GM12878 (cell line): Measurements from ENCODE around the gene SMPD3. TPM values are rescaled to one million over a fixed set of nuclear protein-coding genes. Genes with fewer than 3 reads are reported as not detected.

Experiments
- ATAC-seq: fragments of 200-7000 bp; cut with Tn5 transposase; 3 replicates; pipeline ENCODE4 v1.9.1; 2020; ENCODE audit warnings: mild to moderate bottlenecking, moderate library complexity
- BruUV-seq: library from RNA; stranded (reverse); fragments of 400-500 nt; replicated peaks from 2 replicates; lab custom pipeline; 2021; lab: Mats Ljungman, UMichigan
- CTCF ChIA-PET: fragments of 300-600 bp; sonication (Branson Sonifier 250); formaldehyde crosslinking; extraction: SDS; loops from one replicate; lab custom pipeline; 2021; ENCODE audit warnings: inconsistent platforms; lab: Yijun Ruan, JAX
- POLR2A ChIA-PET: fragments of 350-600 bp; formaldehyde crosslinking; extraction: SDS; loops from one replicate; lab custom pipeline; 2021; ENCODE audit warnings: inconsistent platforms; lab: Charles Lee
- RAD21 ChIA-PET: fragments of 300-600 bp; sonication (Branson Sonifier 250); formaldehyde crosslinking; loops from one replicate; lab custom pipeline; 2023; ENCODE audit warnings: antibody characterized with exemption; ENCODE audit not compliant: unreplicated experiment; lab: Charles Lee
- SMC1A ChIA-PET: fragments of 300-600 bp; sonication (Branson Sonifier 250); formaldehyde crosslinking; loops from one replicate; lab custom pipeline; 2023; ENCODE audit not compliant: unreplicated experiment, uncharacterized antibody; lab: Charles Lee
- DNase-seq: peaks from one replicate; pipeline ENCODE4 v3.0.0-alpha.2; 2011; ENCODE audit warnings: low read depth, low spot score
- FAIRE-seq: peaks from 3 replicates; lab custom pipeline; 2011; peaks lifted over from hg19 to GRCh38; lab: Jason Lieb, UNC
- H2AFZ ChIP-seq: 2 replicates; pipeline ENCODE4 v1.6.0; 2011; ENCODE audit warnings: low read depth, low read length, control low read depth; ENCODE audit not compliant: control insufficient read depth
- H3K27ac ChIP-seq: 2 replicates; pipeline ENCODE4 v1.5.1; 2011; ENCODE audit warnings: control low read depth; ENCODE audit not compliant: control insufficient read depth, insufficient read depth
- H3K27me3 ChIP-seq, 2 experiments: replicated peaks in 1 of 2; 2 replicates each; pipeline versions ENCODE4 v1.6.0 to v1.6.1; 2011; ENCODE audit warnings: low read length in 1 of 2; ENCODE audit not compliant: control insufficient read depth in 2 of 2, insufficient read depth in 2 of 2
- H3K36me3 ChIP-seq, 2 experiments: 2 replicates each; pipeline ENCODE4 v1.5.1; 2011; ENCODE audit warnings: low read length in 1 of 2; ENCODE audit not compliant: control insufficient read depth in 2 of 2, insufficient read depth in 2 of 2
- H3K4me1 ChIP-seq: 2 replicates; pipeline ENCODE4 v1.6.1; 2011; ENCODE audit warnings: mild to moderate bottlenecking, low read length, moderate library complexity, mixed read lengths; ENCODE audit not compliant: control insufficient read depth, insufficient read depth
- H3K4me2 ChIP-seq: 2 replicates; pipeline ENCODE4 v1.6.0; 2011; ENCODE audit warnings: control low read depth; ENCODE audit not compliant: control insufficient read depth, insufficient read depth
- H3K4me3 ChIP-seq: fragments of 200-600 bp; sonication (generic); 2 replicates; pipeline ENCODE4 v1.5.1; 2016
- H3K79me2 ChIP-seq: 2 replicates; pipeline ENCODE4 v1.6.0; 2011; ENCODE audit warnings: low read length; ENCODE audit not compliant: control insufficient read depth, insufficient read depth
- H3K9ac ChIP-seq: 2 replicates; pipeline ENCODE4 v1.8.0; 2011; ENCODE audit warnings: low read length, control low read depth, mixed read lengths; ENCODE audit not compliant: control insufficient read depth, insufficient read depth
- H3K9me3 ChIP-seq: replicated peaks from 3 replicates; pipeline ENCODE4 v1.5.1; 2011; ENCODE audit warnings: mild to moderate bottlenecking, low read length; ENCODE audit not compliant: control insufficient read depth, insufficient read depth
- H4K20me1 ChIP-seq: 2 replicates; pipeline ENCODE4 v1.6.0; 2011; ENCODE audit not compliant: control insufficient read depth, insufficient read depth
- ATF7 ChIP-seq: fragments of 450-650 bp; IDR thresholded peaks from 2 replicates; pipeline ENCODE4 v1.6.1; 2016; ENCODE audit warnings: low read depth, mild to moderate bottlenecking
- ETV6 ChIP-seq, 2 experiments: fragments of 450-650 bp in 1 of 2; IDR thresholded peaks in 1 of 2; conservative IDR thresholded peaks in 1 of 2; 2 replicates each; pipeline ENCODE4 v1.6.1; 2014; ENCODE audit warnings: antibody characterized with exemption in 1 of 2, borderline replicate concordance in 1 of 2, low read depth in 1 of 2, mild to moderate bottlenecking in 1 of 2, moderate library complexity in 1 of 2
- EZH2 ChIP-seq: IDR thresholded peaks from 2 replicates; pipeline ENCODE4 v1.6.1; 2012; ENCODE audit warnings: low read depth, mild to moderate bottlenecking, control low read depth, inconsistent platforms, low read length, borderline replicate concordance; ENCODE audit not compliant: control insufficient read depth
- FOS ChIP-seq: IDR thresholded peaks from 3 replicates; pipeline ENCODE4 v1.6.1; 2011; ENCODE audit warnings: borderline replicate concordance; ENCODE audit not compliant: insufficient read length; ENCODE audit errors: extremely low read depth
- NFIC ChIP-seq: IDR thresholded peaks from 2 replicates; pipeline ENCODE4 v1.6.1; 2012; ENCODE audit warnings: low read depth, mild to moderate bottlenecking, inconsistent platforms, low read length, moderate library complexity
- NR2C1 ChIP-seq: fragments of 450-650 bp; IDR thresholded peaks from 2 replicates; pipeline ENCODE4 v1.6.1; 2017; ENCODE audit warnings: antibody characterized with exemption, mild to moderate bottlenecking, moderate library complexity
- RELA ChIP-seq: fragments of 450-650 bp; IDR thresholded peaks from 2 replicates; pipeline ENCODE4 v1.8.0; 2014; ENCODE audit warnings: borderline replicate concordance; ENCODE audit not compliant: partially characterized antibody
- SIN3A ChIP-seq: IDR thresholded peaks from 2 replicates; pipeline ENCODE4 v1.6.1; 2012; ENCODE audit warnings: low read depth, low read length, improper control_type of control experiment
- SIX5 ChIP-seq: IDR thresholded peaks from 2 replicates; pipeline ENCODE4 v1.6.1; 2011; ENCODE audit warnings: mild to moderate bottlenecking, low read depth, low read length, moderate library complexity; ENCODE audit not compliant: severe bottlenecking
- SMC3 ChIP-seq: IDR thresholded peaks from 2 replicates; pipeline ENCODE4 v1.6.1; 2011; ENCODE audit warnings: low read length, improper control_type of control experiment, borderline replicate concordance
- SRF ChIP-seq, 2 experiments: IDR thresholded peaks; 2 replicates each; pipeline ENCODE4 v1.6.1; 2011; ENCODE audit warnings: low read depth in 2 of 2, low read length in 2 of 2, mild to moderate bottlenecking in 1 of 2, moderate library complexity in 1 of 2
- STAT3 ChIP-seq: IDR thresholded peaks from 2 replicates; pipeline ENCODE4 v1.6.1; 2011; ENCODE audit warnings: low read depth, low read length, improper control_type of control experiment
- YY1 ChIP-seq: IDR thresholded peaks from 2 replicates; pipeline ENCODE4 v1.6.1; 2011; ENCODE audit warnings: low read depth, mild to moderate bottlenecking, low read length
- WGBS: methylation state at CpG from one replicate; pipeline ENCODE4 v1.1.6; 2016; ENCODE audit warnings: low lambda C conversion rate; ENCODE audit not compliant: insufficient replicate concordance, insufficient coverage; ENCODE audit errors: missing lambda C conversion rate; 5-methylcytosine and 5-hydroxymethylcytosine counted together
- in situ Hi-C: fragments of 300-500 bp; cut with MboI; formaldehyde crosslinking; loops from 9 replicates; pipeline ENCODE4 v1.14.3; 2018; ENCODE audit warnings: mixed read lengths
- intact Hi-C: fragments of 100-400 bp; cut with micrococcal nuclease; formaldehyde crosslinking; loops from one replicate; pipeline ENCODE4 v1.14.2; 2022; ENCODE audit not compliant: unreplicated experiment
- polyA plus RNA-seq, 11 experiments: library from polyadenylated mRNA; depleted of rRNA in 4 of 11; unstranded in 6 of 11; stranded (reverse) in 5 of 11; fragments of >200 nt; fragmentation: Nextera tagmentation in 4 of 11; fragmentation: Illumina TruSeq in 1 of 11; extraction: Ambion mirVana in 4 of 11; extraction: Trizol in 1 of 11; gene quantifications; 1 replicate in 1 of 11; 2 replicates in 10 of 11; pipeline versions ENCODE4 v1.2.1 to v1.2.3, GENCODE V29; 2011 to 2016; ENCODE audit warnings: inconsistent platforms in 2 of 11, missing spikeins in 2 of 11, low read depth in 1 of 11
- total RNA-seq, 4 experiments: library from RNA; depleted of rRNA in 3 of 4; stranded (reverse); fragments of >200 nt in 3 of 4; fragmentation: Illumina TruSeq in 1 of 4; extraction: Trizol in 1 of 4; gene quantifications; 2 replicates each; pipeline versions ENCODE4 v1.2.1 to v1.2.3, GENCODE V29; 2013 to 2021
- TF ChIP-seq, protein P1 (sequence below): fragments of 450-650 bp; IDR thresholded peaks from 2 replicates; pipeline ENCODE4 v1.6.1; 2018; ENCODE audit warnings: borderline replicate concordance, mild to moderate bottlenecking; ENCODE audit not compliant: partially characterized antibody
- TF ChIP-seq, protein P2 (sequence below): fragments of 450-650 bp; IDR thresholded peaks from 2 replicates; pipeline ENCODE4 v1.6.1; 2017; ENCODE audit warnings: mild to moderate bottlenecking, low read depth, inconsistent platforms; ENCODE audit not compliant: poor library complexity, severe bottlenecking

Gene SMPD3
- total and polyA plus RNA-seq, 10 of the 15 experiments (the other 5 are each of a cell fraction or from before 2014, with no cell fraction given) = 0.04 to 2.0 (median 1.2) TPM

DNA sequence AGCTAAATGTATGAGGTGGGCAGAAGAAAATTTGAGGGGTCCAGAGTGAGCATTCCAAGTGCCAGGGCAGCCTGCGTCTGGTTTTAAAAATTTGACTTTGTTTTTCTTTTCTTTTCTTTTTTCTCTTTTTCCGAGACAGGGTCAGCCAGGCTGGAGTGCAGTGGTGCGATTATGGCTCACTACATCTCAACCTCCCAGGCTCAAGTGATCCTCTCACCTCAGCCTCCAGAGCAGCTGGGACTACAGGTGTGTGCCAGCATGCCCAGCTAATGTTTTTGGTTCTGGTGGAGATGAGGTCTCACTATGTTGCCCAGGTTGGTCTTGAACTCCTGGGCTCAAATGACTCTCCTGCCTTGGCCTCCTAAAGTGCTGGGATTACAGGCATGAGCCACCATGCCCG is 15.6 kb downstream of the SMPD3 start (continued):
- TF ChIP-seq SRF (IDR thresholded peaks at IDR 0.05; ENCODE audit: low read depth in 2 of 2, low read length in 2 of 2) = no peak
- TF ChIP-seq, all 136 proteins: peak for 0

DNA sequence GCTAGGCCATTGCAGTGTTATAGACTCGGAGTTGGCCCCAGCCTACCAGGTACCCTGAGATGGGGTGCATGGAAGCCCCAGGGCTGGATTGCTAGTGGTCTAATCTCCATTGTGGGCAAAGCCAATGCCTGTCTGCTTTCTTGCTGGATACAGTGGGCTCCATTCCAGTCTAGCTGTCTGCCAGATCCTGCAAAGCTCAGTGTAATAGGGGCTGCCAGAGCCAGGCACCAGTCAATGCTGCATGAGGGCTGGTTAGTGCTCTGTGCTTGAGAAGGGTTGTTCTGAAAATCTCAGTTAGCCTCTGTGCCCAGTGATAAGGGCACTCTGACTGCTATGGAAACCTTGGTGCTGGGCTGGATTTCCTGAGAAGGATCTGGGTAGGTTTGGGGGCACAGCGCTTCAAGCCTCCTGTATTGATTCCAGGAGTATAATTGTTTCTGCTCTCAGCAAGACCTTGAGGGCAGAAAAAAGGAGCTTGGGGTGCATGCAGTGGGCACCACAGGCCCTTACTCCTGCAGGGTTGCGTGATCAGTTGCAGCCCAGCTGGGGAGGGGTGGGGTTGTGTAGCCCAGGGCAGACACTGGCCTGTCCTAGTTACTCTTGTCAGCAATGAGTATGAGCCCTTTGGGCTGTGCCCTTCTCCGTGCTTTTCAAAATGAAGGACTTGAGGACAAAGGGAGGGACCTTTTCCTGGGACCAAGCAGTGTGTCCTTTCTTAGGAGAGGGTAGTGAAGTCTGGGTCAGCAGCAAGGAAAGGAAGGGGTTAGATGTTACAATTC is 19.0 kb downstream of the SMPD3 start:
- BruUV-seq = no TSS peak
- ATAC-seq (no peak), DNase-seq (no peak), FAIRE-seq (no peak)
- no peak overlapping the region for H2AFZ ChIP-seq
- RAD21 ChIA-PET = no interaction called here
- no peaks in the 10 kb centered on the region for H3K9me3 ChIP-seq
- H3K4me1 ChIP-seq = no peaks in the 10 kb centered on the region
- WGBS = 55% methylated on average over 4 of the region's 4 CpGs
- no peaks in the 10 kb centered on the region for H3K79me2 ChIP-seq
- CTCF ChIA-PET = no interaction called here
- no peaks in the 10 kb centered on the region; a peak in 1 of 4 replicates for H3K27me3 ChIP-seq
- H3K4me3 ChIP-seq = no peak overlapping the region
- intact Hi-C loops = no loop called here
- no peaks in the 10 kb centered on the region for H3K36me3 ChIP-seq
- in situ Hi-C loops = no loop called here
- no peak overlapping the region for H3K4me2 ChIP-seq
- H3K9ac ChIP-seq = no peak overlapping the region
- POLR2A ChIA-PET = no interaction called here
- no peak overlapping the region for H3K27ac ChIP-seq
- SMC1A ChIA-PET = no interaction called here
- H4K20me1 ChIP-seq = no peaks in the 10 kb centered on the region
- TF ChIP-seq YY1 = no peak
- TF ChIP-seq RELA = no peak
- TF ChIP-seq NFIC = no peak
- no peak for TF ChIP-seq SIX5
- no peak for TF ChIP-seq EZH2
- TF ChIP-seq, protein P1, sequence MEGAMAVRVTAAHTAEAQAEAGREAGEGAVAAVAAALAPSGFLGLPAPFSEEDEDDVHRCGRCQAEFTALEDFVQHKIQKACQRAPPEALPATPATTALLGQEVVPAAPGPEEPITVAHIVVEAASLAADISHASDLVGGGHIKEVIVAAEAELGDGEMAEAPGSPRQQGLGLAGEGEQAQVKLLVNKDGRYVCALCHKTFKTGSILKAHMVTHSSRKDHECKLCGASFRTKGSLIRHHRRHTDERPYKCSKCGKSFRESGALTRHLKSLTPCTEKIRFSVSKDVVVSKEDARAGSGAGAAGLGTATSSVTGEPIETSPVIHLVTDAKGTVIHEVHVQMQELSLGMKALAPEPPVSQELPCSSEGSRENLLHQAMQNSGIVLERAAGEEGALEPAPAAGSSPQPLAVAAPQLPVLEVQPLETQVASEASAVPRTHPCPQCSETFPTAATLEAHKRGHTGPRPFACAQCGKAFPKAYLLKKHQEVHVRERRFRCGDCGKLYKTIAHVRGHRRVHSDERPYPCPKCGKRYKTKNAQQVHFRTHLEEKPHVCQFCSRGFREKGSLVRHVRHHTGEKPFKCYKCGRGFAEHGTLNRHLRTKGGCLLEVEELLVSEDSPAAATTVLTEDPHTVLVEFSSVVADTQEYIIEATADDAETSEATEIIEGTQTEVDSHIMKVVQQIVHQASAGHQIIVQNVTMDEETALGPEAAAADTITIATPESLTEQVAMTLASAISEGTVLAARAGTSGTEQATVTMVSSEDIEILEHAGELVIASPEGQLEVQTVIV = no peak
- TF ChIP-seq STAT3 = no peak
- no peak for TF ChIP-seq SIN3A
- TF ChIP-seq ATF7 = no peak
- TF ChIP-seq SMC3 = no peak
- no peak for TF ChIP-seq NR2C1
- TF ChIP-seq, protein P2, sequence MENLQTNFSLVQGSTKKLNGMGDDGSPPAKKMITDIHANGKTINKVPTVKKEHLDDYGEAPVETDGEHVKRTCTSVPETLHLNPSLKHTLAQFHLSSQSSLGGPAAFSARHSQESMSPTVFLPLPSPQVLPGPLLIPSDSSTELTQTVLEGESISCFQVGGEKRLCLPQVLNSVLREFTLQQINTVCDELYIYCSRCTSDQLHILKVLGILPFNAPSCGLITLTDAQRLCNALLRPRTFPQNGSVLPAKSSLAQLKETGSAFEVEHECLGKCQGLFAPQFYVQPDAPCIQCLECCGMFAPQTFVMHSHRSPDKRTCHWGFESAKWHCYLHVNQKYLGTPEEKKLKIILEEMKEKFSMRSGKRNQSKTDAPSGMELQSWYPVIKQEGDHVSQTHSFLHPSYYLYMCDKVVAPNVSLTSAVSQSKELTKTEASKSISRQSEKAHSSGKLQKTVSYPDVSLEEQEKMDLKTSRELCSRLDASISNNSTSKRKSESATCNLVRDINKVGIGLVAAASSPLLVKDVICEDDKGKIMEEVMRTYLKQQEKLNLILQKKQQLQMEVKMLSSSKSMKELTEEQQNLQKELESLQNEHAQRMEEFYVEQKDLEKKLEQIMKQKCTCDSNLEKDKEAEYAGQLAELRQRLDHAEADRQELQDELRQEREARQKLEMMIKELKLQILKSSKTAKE = no peak
- no peak for TF ChIP-seq ETV6 (conservative IDR thresholded peaks at IDR 0.05 in 1 of 2, IDR thresholded peaks at IDR 0.05 in 1 of 2; ENCODE audit: borderline replicate concordance in 1 of 2, low read depth in 1 of 2)
- no peak for TF ChIP-seq FOS
